EH (cell line): ENCODE results near the gene G6PC3.
A peak's percentile ranks its signal among the peaks of the same experiment; 100 is the strongest.
"Not testable (repeated sequence)": the region's sequence is repeated elsewhere in the genome, so short reads cannot be mapped to it uniquely, and the experiment has no call there.

Experiments
- DNase-seq: peaks from one replicate; pipeline ENCODE4 v3.0.0-alpha.2; 2015; ENCODE audit warnings: low read depth

G6PC3 gene

DNA sequence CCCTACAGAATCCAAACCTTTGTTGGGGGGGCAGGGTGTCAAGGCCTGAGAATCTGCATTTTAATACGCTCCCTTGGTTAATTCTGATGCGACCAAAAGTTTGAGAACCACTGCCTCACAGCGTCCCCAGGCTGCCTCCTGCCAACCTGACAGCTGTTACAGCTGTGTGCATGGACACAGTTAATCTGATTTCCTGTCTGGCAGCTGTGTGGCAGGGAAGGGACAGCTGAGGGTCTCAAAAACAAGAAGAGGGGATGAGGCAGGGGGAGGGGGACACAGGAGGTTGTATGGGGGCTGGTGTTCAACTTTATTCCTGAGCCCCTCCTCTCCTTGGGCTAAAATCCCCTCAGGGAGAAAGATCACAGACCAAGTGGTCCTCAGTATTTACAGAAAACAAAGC lies 35.4 kb downstream of the G6PC3 start:
- DNase-seq, result no peak

GRCh38 chr17:44106801-44107200 lies 36.3 kb downstream of the G6PC3 start:
- DNase-seq, result no peak

DNA sequence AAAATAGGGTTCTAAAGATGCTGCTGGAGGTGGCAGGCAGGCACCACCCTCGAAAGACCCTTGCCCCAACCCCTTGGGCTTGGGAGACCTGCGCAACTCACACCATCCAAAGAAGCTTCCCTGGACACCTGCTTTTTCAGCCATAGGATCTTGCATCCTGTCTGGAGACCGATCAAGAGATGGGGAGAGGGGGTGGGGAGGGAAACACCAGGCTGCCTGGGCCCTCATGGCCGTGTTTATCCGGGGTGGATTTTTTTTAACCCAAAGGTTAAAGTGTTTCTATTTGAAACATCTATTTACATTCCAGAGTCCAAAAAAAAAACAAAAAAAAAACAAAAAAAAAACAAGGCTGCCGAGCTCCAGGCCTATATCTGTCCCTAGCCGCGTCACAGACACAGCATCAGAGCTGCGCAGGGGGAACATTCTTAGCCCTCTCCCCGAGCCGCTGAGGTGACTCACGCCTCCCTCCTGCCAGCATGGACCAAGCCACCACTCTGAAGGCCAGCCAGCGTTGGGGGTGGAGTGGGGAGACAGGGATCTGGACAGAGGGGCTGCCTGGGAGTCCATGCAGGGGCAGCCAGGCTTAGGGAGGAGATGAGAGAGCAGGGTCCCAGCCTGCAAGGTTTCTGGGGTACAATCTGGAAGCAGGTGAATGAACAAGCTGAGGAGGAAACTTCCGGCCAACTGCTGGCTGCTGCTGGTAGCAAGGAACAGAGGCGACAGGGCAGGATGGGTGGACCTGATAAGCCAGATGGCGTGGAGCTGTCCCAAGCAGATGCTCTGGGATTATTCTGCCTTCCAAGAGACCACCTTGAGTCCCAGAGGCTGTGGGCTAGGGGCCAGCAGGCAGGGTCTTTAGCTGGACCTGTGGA lies 38.1 kb downstream of the G6PC3 start:
- DNase-seq, result peak; percentile 99

- DNase-seq, result no peak
These were observed 38.7 kb downstream of the G6PC3 start for GRCh38 chr17:44109312-44109630.

- DNase-seq, result no peak
These were observed 39.6 kb downstream of the G6PC3 start for GRCh38 chr17:44110011-44110686.

GRCh38 chr17:44110823-44111633 lies 40.5 kb downstream of the G6PC3 start:
- peak; percentile 97 for DNase-seq

DNA sequence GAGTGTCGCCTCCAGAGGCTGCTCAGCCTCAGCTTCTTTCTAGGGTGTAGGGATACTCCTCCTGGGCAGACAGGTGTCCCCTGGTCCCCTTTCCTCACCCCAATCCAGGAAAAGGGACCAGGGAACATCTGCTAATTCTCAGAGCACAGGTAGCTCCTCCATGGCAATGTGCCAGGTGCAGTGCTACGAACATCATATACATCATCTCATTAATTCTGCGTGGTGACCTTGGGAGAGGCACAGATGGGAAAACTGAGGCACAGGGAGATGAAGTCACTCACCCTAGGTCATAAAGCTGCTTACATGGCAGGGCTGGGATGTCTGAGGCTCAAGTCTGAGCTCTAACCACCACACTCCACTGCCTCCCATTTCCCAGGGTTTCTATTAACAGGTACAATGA lies 41.2 kb downstream of the G6PC3 start:
- no peak for DNase-seq

DNA sequence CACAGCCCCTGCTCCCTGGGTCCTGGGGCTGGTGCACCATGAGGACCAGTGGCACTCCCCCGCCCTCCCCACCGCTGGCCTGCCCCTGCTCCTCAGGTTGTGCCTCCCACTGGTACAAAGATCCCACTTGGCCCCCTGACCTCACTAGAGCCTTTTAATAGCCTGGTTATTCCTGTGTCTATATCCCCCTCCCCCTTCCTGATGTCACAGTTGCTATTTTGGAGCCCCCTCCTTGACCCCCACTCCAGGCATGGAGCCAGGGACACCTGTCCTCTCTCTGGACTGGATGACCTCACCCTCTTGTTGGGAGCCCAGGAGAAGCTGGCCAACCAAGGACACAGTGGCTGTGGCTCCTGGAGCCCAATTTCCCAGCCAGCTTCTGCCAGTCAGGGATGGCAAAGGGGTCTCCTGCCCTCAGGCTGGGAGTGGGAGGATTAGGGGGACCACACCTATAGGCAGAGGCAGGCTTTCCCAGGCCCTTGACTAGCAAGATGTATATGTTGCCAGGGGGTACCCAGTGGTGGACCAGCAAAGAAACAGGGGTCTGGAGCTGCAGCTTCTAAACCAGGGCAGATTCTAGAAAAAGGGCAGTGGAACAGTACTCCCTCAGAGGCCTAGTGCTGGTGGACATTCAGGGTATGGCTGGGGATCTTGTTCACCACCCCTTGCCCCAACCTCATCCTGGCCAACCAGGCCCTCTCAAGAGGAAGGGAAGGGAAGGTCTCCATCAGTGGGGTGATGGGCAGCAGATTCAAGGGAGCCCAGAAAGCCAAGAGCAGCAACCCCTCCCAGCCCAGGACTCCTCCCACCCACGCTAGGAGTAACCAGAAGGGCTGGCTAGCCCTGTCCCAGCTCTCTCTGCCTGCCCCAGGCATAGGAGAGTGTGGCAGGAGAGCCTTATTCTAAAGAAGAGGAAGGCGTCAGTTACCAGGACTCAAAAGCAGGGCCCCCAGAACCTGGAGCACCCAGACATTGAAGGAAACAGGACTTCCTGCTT lies 42.0 kb downstream of the G6PC3 start:
- DNase-seq, result no peak

DNA sequence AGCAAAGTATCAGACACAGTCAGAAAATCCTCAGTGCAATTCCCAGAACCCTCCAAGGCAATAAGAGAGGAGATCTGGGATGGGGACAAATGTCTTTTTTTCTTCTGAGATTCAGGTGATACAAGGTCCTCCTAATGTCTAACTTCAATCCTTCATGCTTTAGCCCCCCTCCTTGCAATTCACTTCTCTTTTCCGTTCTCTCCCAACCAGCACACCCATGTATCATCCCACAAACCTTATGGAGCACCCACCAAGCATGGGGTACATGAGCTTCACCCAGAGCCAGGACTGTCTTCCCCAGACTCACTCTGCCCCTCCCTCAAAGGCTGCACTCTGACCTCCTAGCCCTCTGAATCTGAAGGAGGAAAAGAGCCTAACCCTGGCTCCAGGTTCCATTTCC lies 42.8 kb downstream of the G6PC3 start:
- DNase-seq, result no peak

GRCh38 chr17:44113868-44114840 lies 43.6 kb downstream of the G6PC3 start:
- no peak for DNase-seq

DNA sequence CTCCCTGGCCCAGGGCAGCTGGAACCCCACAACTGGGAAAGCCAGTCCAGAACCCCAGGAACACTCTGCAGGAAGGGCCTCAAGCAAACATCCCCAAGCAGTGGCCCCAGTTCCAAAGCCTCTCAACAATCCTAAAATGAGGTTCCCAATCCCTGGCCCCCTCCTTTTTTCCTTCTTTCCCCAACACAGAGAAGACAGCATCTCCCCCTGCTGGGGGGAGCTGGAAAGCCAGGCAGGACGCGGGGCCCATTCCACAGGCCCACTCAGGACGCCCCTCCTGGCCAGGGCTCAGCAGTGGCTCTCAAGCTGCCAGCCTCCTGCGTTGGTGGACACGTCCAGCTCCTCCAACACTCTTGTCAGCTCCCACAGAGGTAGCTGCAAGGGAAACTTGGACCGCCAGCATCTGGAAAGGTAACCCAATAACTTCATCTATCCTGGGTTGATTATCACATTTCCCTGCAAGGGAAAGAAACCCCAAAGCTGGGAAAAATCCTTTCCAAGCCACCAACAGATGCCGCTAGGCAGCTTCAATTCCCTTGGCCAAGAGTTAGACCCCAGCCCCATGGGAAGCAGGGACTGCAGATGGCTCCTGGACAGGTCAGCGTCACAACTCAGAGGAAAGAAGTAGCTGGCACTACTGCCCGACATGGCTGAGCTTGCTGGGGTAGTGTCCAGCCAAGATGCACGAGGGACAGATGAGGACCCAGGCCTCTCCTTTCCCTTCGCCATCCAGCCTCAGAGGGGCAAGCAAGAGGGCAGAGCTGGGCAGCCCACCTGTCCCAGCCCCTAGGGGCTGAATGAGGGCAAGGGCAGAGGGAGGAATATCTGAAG lies 45.3 kb downstream of the G6PC3 start:
- peak; percentile 58 for DNase-seq

DNA sequence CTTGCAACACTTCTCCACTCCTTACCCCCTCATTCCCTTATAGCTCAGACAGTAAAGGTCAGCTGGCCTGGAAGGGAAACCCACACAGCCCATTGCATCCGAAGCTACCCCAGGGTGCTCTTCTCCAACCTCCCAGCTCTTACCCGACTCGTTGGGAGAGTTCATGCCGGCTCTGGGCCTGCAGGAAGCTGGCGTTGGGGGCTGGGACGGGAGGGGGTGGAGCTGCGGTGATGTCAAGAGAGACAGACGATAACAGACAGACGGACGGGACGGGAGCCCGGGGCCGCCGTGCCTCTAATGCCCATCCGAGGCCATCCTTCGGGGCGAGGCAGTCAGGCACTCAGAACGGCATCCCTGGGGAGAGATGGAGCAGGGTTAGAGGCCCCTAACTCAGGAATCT lies 46.8 kb downstream of the G6PC3 start:
- no peak for DNase-seq

GRCh38 chr17:44118427-44119050 lies 48.0 kb downstream of the G6PC3 start:
- no peak for DNase-seq

GRCh38 chr17:44119062-44119461 lies 48.5 kb downstream of the G6PC3 start:
- no peak for DNase-seq

DNA sequence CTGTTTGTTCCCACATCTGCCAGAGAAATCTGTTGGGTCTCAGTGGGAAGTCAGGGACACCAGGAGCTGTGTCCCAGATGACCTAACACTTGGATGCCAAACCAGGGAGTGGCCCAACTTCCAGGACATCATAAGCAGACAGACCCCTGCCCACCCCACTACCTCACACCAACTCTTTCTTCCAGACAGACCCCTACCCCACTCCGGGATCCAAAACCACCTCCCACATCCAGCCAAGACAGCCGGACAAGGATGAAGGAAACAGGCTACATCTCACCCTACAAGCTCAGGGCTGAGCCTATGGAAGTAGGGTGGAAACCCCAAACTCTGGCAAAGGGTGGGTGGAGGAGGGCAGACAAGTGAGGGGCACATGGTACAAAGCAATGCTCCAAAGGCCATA lies 49.3 kb downstream of the G6PC3 start:
- DNase-seq, result no peak

- DNase-seq, result not testable (repeated sequence)
These were observed 49.7 kb downstream of the G6PC3 start for GRCh38 chr17:44120281-44120680.

DNA sequence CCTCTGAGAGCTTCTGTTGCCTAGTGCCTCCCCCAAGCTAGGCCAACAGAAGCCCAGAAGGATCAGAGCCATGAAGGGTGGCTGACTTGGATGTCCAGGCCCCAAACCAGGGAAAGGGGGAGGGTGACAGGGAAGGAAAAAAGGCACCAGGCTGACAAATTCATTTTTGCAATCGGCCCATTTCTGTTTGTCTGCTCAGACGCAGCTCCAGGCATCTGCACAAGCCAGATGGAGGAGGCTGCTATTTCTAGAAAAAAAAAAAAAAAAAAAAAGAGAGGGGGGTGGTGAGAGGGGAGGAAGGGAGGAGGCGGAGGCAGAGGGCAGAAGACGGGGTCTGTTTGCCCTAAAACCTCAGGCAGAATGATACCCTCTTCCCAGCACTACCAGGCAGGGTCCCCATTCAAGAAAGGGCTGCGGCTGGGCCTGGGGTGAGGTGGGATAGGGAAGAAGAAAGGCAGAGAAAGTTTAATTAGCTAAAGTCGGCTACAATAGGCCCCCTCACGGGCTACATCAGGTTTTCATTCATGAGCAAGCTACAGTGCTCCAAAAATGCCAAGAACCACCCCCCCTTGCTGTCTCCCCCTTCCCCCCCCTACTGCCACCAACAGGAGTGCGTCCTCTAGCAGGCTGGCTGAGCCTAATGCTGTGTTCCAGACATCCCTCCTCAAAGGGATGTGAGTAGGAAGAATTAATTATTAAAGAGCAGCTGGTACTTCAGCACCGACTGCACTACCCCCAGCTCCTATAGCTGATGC lies 50.5 kb downstream of the G6PC3 start:
- no peak for DNase-seq
